Measurements from ENCODE around the gene ZNF432.
A peak's percentile ranks its signal among the peaks of the same experiment; 100 is the strongest.

The ZNF432 gene

DNA sequence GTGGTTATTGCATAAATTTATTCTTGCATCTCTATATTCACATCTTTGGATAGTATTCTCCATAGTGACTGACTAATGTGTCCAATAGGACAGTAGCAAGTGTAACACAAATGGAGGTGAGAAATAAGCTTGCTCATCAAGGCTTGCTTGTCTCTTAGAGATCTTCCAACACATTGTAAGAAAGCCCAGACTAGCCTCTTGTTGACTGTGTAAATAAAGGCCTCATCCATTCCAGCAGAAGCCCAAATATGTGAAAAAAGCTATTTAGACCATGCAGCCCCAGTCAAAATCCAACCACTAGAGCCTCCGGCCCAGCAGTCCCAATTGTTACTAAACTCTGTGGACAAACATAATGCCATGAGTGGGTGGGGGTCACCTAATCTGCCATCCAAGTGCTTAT is 38.0 kb downstream of the ZNF432 start:
- no peak for DNase-seq (ENCODE audit: low read depth in 2 of 2)

DNA sequence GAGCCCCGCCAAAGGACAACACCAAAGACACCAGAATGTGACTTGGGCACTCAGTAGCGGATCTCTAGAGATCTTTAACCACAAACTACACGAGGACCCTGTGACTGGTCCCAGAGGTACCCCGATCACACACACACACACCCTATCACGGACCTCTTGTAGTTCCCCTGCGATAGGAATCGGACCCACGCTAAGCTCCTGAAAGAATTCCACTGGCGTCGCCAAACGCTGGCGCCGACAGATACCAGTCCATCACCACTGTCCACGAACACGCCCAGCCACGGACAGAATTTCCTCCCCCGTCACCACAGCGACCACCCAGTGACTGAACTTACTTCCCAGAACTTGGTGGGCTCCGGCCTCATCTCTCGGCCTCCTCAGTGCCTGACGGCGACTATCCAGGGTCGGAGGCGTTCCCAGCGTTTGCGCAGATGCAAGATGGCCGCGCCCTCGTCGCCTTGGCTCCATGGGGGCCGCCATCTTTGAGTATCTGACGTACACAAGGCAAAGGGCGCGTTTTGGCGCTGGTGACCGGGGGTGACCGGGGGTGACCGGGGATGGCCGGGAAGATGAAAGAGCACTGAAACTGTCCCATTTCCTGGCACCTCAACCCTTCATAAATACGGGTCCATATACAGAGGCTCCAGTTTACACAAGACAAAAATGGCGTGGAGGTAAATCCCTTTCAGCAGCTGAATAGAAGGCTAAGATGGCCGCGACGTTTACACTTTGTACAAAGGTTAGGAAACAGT is 40.7 kb downstream of the ZNF432 start, which contains the start of gene ZNF615:
ZNF615 (minus strand) TSS at position 406 of the 752 bp plus-strand sequence. CDS start 4,500 bp downstream, outside the sequence.
- peak; percentile 57 to 60 for DNase-seq (ENCODE audit: low read depth in 2 of 2)

DNA sequence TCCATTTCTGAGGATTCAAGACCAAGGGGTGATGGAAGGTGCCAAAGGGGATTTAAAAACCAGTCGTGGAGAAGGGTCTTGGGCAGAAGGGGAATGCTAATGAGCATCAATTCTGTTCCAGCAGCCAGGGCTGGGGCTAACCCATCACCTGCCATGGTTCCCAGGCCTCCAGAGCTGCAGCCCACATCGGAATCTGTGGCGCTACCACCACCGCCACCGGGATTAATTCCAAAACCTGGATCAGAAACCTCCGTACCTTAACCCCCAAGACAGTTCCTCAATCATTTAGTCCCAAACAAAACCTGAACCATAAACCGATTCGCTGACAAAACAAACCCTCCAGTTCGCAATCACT is 41.2 kb downstream of the ZNF432 start:
- DNase-seq (ENCODE audit: low read depth in 2 of 2): no peak

DNA sequence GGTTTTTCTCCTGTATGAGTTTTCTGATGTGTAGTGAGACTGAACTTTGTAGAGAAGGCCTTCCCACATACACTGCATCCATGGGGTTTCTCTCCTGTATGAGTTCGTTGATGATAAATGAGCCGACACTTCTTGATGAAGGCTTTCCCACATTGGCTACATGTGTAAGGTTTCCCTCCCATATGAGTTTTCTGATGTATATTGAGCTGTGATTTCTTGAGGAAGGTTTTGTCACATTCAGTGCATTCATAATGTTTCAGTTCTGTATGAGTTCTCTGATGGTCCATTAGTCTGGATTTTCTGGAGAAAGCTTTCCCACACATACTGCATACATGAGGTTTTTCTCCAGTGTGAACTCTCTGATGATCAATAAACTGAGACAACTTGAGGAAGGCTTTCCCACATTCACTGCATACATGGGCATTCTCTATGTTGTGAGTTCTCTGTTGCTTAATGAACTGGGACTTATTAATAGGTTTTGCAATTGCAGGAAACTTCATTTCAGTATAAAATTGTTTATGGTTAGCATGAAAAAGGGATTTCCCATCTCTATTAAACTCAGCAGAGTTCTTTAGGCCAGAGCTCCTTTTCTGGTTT is 54.5 kb downstream of the ZNF432 start:
- DNase-seq (ENCODE audit: low read depth in 2 of 2): no peak

DNA sequence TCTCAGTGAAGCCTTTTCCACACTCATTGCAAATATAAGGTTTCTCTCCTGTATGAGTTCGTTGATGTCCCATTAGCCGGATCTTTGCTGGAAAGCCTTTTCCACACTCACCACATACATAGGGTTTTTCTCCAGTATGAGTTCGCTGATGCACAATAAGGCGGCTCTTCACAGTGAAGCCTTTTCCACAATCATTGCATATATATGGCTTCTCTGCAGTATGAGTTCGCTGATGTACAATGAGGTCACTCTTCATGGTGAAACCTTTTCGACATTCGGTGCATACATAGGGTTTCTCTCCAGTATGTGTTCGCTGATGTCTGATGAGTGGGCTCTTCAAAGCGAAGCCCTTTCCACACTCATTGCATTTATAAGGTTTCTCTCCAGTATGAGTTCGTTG is 55.2 kb downstream of the ZNF432 start:
- no peak for DNase-seq (ENCODE audit: low read depth in 2 of 2)

DNA sequence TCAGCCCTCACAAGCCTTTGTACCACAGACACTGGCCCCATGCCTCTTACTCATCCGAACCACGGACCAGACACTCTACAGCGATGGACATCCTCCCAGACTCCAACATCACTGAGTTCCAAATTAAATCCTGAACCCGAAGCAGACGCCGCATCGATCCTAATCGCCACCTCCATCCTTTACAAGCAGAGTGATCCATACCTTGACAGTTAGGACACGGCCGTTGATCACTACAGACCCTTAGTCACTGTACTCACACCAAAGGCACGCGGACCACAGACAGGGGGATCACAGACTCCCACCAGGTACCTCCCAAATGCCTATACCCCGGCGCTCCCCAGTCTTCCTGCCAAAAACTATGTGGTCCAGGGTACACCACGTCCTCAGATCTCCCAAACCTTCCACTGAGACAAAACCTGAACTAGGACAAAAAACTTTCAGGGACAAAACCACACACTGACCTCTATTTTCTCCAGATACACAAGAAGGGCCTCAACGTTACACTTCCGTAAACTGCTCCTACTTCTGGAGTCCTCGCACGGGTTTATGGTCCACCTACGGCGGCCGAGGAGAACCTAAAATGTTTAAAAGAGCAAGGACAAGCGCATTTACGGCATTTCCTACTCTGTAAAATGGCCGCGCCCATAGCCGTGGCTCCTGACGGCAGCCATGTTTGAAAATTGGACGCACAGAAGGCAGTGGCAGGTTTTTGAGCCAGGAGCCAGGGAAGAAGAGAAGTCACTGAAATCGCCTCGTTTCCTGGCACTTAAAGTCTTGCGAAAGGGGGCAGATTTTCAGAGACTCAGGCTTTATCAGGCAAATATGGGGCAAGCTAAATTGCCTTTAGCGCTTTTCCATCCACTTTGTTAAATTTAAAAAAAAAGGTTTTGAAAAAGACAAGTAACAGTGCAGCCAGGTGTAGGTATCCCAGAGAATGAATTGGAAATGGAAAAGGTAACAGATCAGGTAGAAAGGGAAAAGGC is 62.0 kb downstream of the ZNF432 start, which contains the start of gene ZNF350:
ZNF350 (minus strand) TSS at position 532 of the 983 bp plus-strand sequence. CDS start 12,480 bp downstream, outside the sequence.
- peak; percentile 87 to 89 for DNase-seq (ENCODE audit: low read depth in 2 of 2)

DNA sequence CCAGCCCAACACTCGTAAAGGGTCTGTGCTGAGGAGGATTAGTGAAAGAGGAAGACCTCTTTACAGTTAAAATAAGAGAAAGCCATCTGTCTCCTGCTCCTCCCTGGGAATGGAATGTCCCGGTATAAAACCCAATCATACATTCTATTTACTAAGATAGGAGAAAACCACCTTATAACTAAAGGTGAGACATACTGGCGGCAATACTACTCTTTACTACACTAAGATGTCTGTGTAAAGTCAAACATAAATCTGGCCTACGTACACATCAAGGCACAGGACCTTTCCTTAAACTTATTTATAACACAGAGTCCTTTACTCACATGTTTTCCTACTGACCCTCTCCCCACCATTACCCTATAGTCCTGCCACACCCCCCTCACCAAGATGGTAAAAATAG is 65.3 kb downstream of the ZNF432 start:
- DNase-seq (ENCODE audit: low read depth in 2 of 2): no peak
